GM10266 (cell line): Measurements from ENCODE around the gene TDRD9.

Source experiments
- DNase-seq: peaks from one replicate; pipeline ENCODE4 v3.0.0; 2012; ENCODE audit errors: extremely low spot score
- TF ChIP-seq, protein P1 (sequence below): IDR thresholded peaks from 2 replicates; pipeline ENCODE4 v1.5.1; 2012; ENCODE audit warnings: mild to moderate bottlenecking, low read depth; ENCODE audit not compliant: control insufficient read depth, insufficient read depth; ENCODE audit errors: missing control alignments

TDRD9 gene

DNA sequence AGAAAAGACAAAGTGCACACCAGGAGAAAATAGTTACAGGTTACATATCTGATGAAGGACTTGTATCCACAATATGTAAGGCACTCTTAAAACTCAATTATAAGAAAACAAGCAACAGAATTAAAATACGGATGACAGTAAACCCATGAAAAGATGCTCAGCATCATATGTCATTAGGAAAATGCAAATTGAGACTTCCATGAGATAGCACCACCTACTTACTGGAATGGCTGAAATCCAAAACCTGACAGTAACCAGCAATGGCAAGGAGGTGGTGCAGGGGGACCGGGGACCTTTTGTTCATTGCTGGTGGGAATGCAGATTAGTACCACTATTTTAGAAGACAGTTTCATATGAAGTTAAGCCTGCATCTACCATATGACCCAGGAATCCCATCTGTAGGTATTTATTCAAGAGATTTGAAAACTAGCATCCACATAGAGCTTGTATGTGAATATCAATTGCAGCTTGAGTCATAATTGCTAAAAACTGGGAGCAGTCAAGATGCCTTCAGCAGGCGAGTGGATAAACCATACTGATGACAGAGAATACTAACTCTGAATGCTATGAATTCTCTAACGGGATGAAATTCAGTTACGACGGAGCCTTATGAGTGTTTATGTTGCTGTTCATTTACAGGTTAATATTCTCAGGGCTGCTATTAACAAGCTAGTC, 113.3 kb downstream of the TDRD9 start:
- TF ChIP-seq, protein P1, sequence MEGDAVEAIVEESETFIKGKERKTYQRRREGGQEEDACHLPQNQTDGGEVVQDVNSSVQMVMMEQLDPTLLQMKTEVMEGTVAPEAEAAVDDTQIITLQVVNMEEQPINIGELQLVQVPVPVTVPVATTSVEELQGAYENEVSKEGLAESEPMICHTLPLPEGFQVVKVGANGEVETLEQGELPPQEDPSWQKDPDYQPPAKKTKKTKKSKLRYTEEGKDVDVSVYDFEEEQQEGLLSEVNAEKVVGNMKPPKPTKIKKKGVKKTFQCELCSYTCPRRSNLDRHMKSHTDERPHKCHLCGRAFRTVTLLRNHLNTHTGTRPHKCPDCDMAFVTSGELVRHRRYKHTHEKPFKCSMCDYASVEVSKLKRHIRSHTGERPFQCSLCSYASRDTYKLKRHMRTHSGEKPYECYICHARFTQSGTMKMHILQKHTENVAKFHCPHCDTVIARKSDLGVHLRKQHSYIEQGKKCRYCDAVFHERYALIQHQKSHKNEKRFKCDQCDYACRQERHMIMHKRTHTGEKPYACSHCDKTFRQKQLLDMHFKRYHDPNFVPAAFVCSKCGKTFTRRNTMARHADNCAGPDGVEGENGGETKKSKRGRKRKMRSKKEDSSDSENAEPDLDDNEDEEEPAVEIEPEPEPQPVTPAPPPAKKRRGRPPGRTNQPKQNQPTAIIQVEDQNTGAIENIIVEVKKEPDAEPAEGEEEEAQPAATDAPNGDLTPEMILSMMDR = no peak
- no peak for DNase-seq

DNA sequence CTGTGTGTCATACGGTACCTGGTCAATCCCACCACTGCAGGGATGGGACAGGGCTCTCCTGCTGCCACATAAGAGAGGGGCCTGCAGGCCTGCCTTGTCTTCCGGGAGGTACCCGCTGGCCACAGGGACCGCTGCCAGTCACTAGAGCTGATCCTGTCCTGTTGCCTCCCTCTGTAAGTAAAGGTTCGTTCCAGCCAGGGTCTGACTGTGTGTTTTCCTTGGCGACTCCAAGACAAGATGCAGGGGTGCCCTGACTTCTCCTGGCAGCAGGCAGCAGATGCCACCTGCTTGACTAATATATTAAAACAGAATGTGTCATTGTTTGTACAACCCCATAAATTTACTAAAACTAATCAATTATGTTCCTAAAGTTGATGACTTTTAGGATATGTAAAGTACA, 115.8 kb downstream of the TDRD9 start:
- DNase-seq = no peak
- TF ChIP-seq, protein P1 = no peak

DNA sequence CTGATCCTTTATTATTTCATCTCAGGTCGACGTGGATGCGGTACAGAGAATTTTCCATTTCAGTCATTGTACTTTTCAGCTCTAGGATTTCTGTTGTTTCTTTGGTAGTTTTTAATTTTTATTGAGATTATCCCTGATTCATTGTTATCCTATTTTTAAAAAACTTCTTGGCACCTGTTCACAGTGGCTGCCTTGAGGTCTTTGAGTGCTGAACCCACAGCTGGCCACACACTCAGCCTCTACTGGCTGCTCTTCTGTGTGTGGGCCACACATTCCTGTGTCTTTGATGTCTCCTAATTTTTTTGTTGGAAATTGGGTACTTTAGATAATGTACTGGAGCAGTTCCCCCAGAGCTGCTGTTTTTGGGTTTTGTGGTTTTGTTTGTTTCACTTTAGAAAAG, 119.5 kb downstream of the TDRD9 start:
- DNase-seq = no peak
- TF ChIP-seq, protein P1 = no peak

DNA sequence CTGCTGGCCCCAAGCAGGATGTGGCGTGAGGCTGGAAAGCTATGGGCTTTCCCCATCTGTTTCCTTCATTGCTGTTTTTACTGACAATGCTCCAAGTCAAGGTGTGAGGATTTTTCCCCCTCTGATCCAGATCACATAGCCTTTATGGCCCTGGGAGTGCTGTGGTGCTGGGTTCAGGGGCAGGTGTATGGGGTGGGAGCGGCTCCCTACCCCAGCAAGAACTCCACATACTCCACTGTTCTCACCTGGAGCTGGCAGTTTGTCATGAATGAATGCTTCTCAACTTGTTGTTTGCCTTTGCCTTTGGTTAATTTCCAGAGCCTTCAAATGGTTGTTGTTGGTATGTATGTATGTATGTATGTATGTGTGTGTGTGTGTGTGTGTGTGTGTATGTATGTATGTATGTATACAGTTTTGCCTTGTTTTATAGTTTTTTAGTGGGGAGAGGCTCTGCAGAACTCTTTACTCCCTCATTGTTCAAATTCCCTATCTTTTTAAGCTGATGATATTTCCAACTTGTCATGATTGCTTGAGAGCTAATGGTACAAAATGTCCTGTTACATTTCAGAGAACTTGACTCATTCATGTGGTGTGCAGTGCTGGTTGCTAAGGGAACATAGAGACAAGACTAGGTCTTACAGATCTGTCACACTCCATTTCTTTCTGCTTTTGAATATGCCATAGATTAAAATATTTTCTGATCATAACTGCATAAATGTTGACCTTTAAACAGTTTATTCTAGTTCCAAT, 120.7 kb downstream of the TDRD9 start:
- DNase-seq = no peak
- TF ChIP-seq, protein P1 = no peak

DNA sequence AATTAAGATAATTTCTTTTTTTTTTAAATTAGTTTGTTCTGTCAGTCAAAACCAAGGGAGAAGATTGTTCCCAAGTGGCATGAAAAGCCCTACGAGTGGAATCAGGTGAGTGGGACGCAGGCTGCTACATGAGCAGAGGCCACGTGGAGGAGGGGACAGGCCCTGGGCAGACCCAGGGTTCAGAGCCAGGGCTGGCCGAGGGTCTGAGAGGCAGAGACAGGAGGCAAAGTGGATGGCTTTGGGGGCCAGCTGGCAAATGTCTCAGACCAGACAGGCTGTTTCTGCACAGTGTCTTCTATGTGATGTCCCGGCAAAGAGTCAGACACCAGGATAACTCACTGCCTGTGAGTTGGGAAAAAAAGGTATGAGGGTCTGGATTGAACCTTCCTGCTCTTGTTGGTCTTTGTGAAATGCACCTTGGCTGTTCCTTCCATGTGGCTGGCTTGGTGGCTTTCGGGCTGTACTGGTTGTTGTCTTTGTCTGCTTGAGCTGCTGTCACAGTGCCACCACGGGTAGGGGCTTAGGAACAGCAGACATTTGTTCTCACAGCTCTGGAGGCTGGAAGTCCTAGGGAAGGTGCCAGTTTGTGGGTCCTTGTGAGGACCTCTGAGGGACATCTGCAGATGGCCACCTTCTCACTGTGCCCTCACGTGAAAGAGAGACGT, 121.5 kb downstream of the TDRD9 start:
- no peak for DNase-seq
- TF ChIP-seq, protein P1 = no peak

DNA sequence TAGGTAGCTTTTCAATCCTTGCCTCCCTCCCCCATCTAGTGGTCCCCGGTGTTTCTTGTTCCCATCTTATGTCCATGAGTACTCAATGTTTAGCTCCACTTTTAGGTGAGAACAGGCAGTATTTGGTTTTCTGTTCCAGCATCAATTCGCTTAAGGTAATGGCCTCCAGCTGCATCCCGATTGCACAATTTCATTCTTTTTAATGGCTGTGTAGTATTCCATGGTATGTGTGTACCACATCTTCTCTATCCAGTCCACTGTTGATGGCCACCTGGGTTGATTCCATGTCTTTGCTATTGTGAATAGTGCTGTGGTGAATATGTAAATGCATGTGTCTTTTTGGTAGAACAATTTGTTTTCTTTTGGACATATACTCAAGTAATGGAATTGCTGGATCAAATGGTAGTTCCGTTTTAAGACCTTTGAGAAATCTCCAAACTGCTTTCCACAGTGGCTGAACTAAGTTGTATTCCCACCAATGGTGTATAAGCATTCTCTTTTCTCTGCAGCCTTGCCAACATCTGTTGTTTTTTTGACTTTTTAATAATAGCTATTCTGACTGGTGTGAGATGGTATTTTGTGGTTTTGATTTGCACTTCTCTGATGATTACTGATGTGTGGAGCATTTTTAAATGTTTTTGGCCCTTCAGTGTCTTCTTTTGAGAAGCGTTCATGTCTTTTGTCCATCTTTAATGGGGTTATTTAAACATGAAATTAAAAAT, 123.0 kb downstream of the TDRD9 start:
- TF ChIP-seq, protein P1 = no peak
- DNase-seq = no peak
